Psoas muscle (tissue), 8 donors: ENCODE results near the gene GAS6. TPM values are rescaled to one million over a fixed set of nuclear protein-coding genes. Genes with fewer than 3 reads are reported as not detected.
"Not testable (repeated sequence)": the region's sequence is repeated elsewhere in the genome, so short reads cannot be mapped to it uniquely, and the experiment has no call there.

Source experiments
- ATAC-seq, 4 donors: fragments of 200-7000 bp; cut with Tn5 transposase; one replicate each; pipeline ENCODE4 v1.9.1; 2020; ENCODE audit warnings: moderate library complexity in 3 of 4, mild to moderate bottlenecking in 2 of 4
- DNase-seq, 2 donors: peaks; one replicate each; pipeline ENCODE4 v3.0.0-alpha.2; 2020
- H3K27ac ChIP-seq: fragments of 200-600 bp; one replicate; pipeline ENCODE4 v1.8.0; 2022
- H3K27me3 ChIP-seq, 3 donors: fragments of 200-600 bp in 1 of 3; one replicate each; pipeline versions ENCODE4 v1.6.1 to v1.8.0; 2013 to 2022; ENCODE audit warnings: low read length in 2 of 3, mild to moderate bottlenecking in 2 of 3, moderate library complexity in 1 of 3; ENCODE audit not compliant: insufficient read depth in 3 of 3
- H3K36me3 ChIP-seq, 2 donors: fragments of 200-600 bp in 1 of 2; one replicate each; pipeline versions ENCODE4 v1.6.1 to v1.8.0; 2013 to 2022; ENCODE audit warnings: low read depth in 1 of 2, mild to moderate bottlenecking in 1 of 2, moderate library complexity in 1 of 2; ENCODE audit not compliant: insufficient read depth in 1 of 2
- H3K4me1 ChIP-seq: fragments of 200-600 bp; one replicate; pipeline ENCODE4 v1.8.0; 2022
- H3K4me3 ChIP-seq: fragments of 200-600 bp; one replicate; pipeline ENCODE4 v1.8.0; 2022; ENCODE audit warnings: mild to moderate bottlenecking
- H3K9me3 ChIP-seq: fragments of 200-600 bp; one replicate; pipeline ENCODE4 v1.8.0; 2022
- CTCF ChIP-seq: fragments of 200-600 bp; IDR thresholded peaks from one replicate; pipeline ENCODE4 v1.8.0; 2022; ENCODE audit warnings: antibody characterized with exemption
- WGBS, 3 donors: extraction: QIAGEN DNeasy Blood & Tissue Kit; methylation state at CpG; one replicate each; pipeline versions ENCODE4 v1.1.6 to v1.1.7; 2013; 5-methylcytosine and 5-hydroxymethylcytosine counted together
- intact Hi-C, 2 donors: fragments of 100-400 bp; cut with DNase I; formaldehyde crosslinking; loops; one replicate each; pipeline versions ENCODE4 v1.11.0 to v1.14.2; 2022
- polyA plus RNA-seq, 3 donors: library from polyadenylated mRNA; stranded (reverse); fragments of 200-250 nt; gene quantifications; one replicate each; pipeline ENCODE4 v1.2.3, GENCODE V29; 2013
- total RNA-seq, 4 donors: library from RNA; stranded (reverse); fragmentation: NEBNext Ultra II Directional in 2 of 4; extraction: Animal tissue kit (Norgen Biotek cat#: 25700) in 2 of 4; gene quantifications; one replicate each; pipeline versions ENCODE4 v1.2.1 to v1.2.4, GENCODE V29; 2021 to 2023
- donor health status: healthy with polysubstance abuse.
- donor health status: DM: no; HTN: no; CAD: no; lungs with moderate emphysema.
- donor health status: Bipolar disorder and iron deficiency.
- donor health status: healthy.
- donor health status: DM: yes; HTN: yes; CAD: no.
- donor health status: DM: no; HTN: no; CAD: no.
- donor health status: DM: no; HTN: no; CAD: no.
- donor health status: DM: yes; HTN: yes; CAD: no.

Gene GAS6
- total and polyA plus RNA-seq, 7 donors = 51.6 to 103 (median 65.8) TPM

GRCh38 chr13:113833111-113833830, 30.6 kb downstream of the GAS6 start:
- Histone ChIP-seq H3K36me3 (peaks cover 2 to 48% of the 10 kb centered on the region in 2 donors), H3K9me3 (no peaks in the 10 kb centered on the region), H3K27me3 (no peaks in the 10 kb centered on the region), H3K4me1 (peaks cover 13% of the 10 kb centered on the region), H3K27ac (peak overlapping the region; percentile 41), H3K4me3 (no peak overlapping the region)
- DNase-seq = peak; percentile 7 to 45
- ATAC-seq = no peak
- no peak for TF ChIP-seq CTCF
- WGBS, 3 donors = 93 to 95% (median 93%) methylated on average over 25 of the region's 25 CpGs
- intact Hi-C loops = no loop called here

- H3K27me3 ChIP-seq = no peaks in the 10 kb centered on the region
- DNase-seq (peak; percentile 18 to 48), ATAC-seq (no peak)
- no peak for TF ChIP-seq CTCF
- H3K4me3 ChIP-seq = no peak overlapping the region
- H3K36me3 ChIP-seq = peaks cover 2 to 55% of the 10 kb centered on the region in 2 donors
- 94 to 97% (median 95%) methylated on average over 23 of the region's 23 CpGs for WGBS, 3 donors
- H3K27ac ChIP-seq = peak overlapping the region; percentile 41
- intact Hi-C loops = no loop called here
- no peaks in the 10 kb centered on the region for H3K9me3 ChIP-seq
- H3K4me1 ChIP-seq = peaks cover 12% of the 10 kb centered on the region
Observed at GRCh38 chr13:113832631-113833030, 31.2 kb downstream of the GAS6 start.

- Histone ChIP-seq H3K27me3 (no peaks in the 10 kb centered on the region), H3K27ac (peak overlapping the region; percentile 41), H3K36me3 (peaks cover 2 to 59% of the 10 kb centered on the region in 2 donors), H3K9me3 (no peaks in the 10 kb centered on the region), H3K4me1 (peaks cover 8% of the 10 kb centered on the region), H3K4me3 (no peak overlapping the region)
- peak; percentile 39 to 57 for DNase-seq
- intact Hi-C loops = no loop called here
- 48 to 81% (median 61%) methylated on average over 19 of the region's 19 CpGs for WGBS, 3 donors
- TF ChIP-seq CTCF = no peak
- ATAC-seq = peak; percentile 37 to 75 (median 60)
Observed at GRCh38 chr13:113832205-113832604, 31.7 kb downstream of the GAS6 start.

- 92 to 98% (median 93%) methylated on average over 18 to 23 of the region's 23 CpGs for WGBS, 3 donors
- Histone ChIP-seq H3K4me1 (peaks cover 3% of the 10 kb centered on the region), H3K27me3 (no peaks in the 10 kb centered on the region), H3K27ac (no peak overlapping the region), H3K4me3 (no peak overlapping the region), H3K36me3 (peaks cover 2 to 68% of the 10 kb centered on the region in 2 donors), H3K9me3 (no peaks in the 10 kb centered on the region)
- no peak for ATAC-seq
- no peak for TF ChIP-seq CTCF
- intact Hi-C loops = no loop called here
- peak; percentile 11 to 45 for DNase-seq
Observed at GRCh38 chr13:113831061-113831460, 32.8 kb downstream of the GAS6 start.

GRCh38 chr13:113830426-113830950, 33.4 kb downstream of the GAS6 start:
- H3K9me3 ChIP-seq, H3K4me3 ChIP-seq, H3K27ac ChIP-seq, intact Hi-C loops, H3K27me3 ChIP-seq, DNase-seq, ATAC-seq, H3K4me1 ChIP-seq: not testable (repeated sequence)
- H3K36me3 ChIP-seq = peaks cover 2 to 70% of the 10 kb centered on the region in 2 donors
- WGBS, 3 donors = 91 to 95% (median 93%) methylated on average over 11 to 20 of the region's 22 CpGs
